Measurements from ENCODE around the gene TXNRD1.
"Not testable (repeated sequence)": the region's sequence is repeated elsewhere in the genome, so short reads cannot be mapped to it uniquely, and the experiment has no call there.

TXNRD1 gene

GRCh38 chr12:104386461-104386860, 170.9 kb downstream of the TXNRD1 start:
- no peak overlapping the region for H3K4me3 ChIP-seq (replicated peaks; ENCODE audit: insufficient read depth, low read length)
- no peak for DNase-seq (ENCODE audit: low read depth in 1 of 2, low spot score in 1 of 2)
- H3K27ac ChIP-seq (replicated peaks): no peak overlapping the region
- H3K27me3 ChIP-seq (ENCODE audit: insufficient read depth, poor library complexity, severe bottlenecking): no peaks in the 10 kb centered on the region
- TF ChIP-seq POLR2AphosphoS5 (IDR thresholded peaks at IDR 0.05; ENCODE audit: low read depth) (no peak), CTCF (IDR thresholded peaks at IDR 0.05; ENCODE audit: insufficient read depth, low read length) (no peak), GABPA (IDR thresholded peaks at IDR 0.05; ENCODE audit: low read depth) (no peak), SPI1 (IDR thresholded peaks at IDR 0.05; ENCODE audit: borderline replicate concordance, low read depth) (no peak), REST (IDR thresholded peaks at IDR 0.05; ENCODE audit: insufficient replicate concordance, low read depth) (no peak)

GRCh38 chr12:104387190-104387589, 171.6 kb downstream of the TXNRD1 start:
- Histone ChIP-seq H3K27me3 (ENCODE audit: insufficient read depth, poor library complexity, severe bottlenecking) (no peaks in the 10 kb centered on the region), H3K27ac (replicated peaks) (no peak overlapping the region), H3K4me3 (replicated peaks; ENCODE audit: insufficient read depth, low read length) (no peak overlapping the region)
- DNase-seq (ENCODE audit: low read depth in 1 of 2, low spot score in 1 of 2): no peak
- TF ChIP-seq POLR2AphosphoS5 (IDR thresholded peaks at IDR 0.05; ENCODE audit: low read depth) (no peak), REST (IDR thresholded peaks at IDR 0.05; ENCODE audit: insufficient replicate concordance, low read depth) (no peak), GABPA (IDR thresholded peaks at IDR 0.05; ENCODE audit: low read depth) (no peak), SPI1 (IDR thresholded peaks at IDR 0.05; ENCODE audit: borderline replicate concordance, low read depth) (no peak), CTCF (IDR thresholded peaks at IDR 0.05; ENCODE audit: insufficient read depth, low read length) (no peak)

GRCh38 chr12:104394086-104394485, 178.5 kb downstream of the TXNRD1 start:
- H3K27ac ChIP-seq (replicated peaks); H3K27me3 ChIP-seq (ENCODE audit: insufficient read depth, poor library complexity, severe bottlenecking); DNase-seq (ENCODE audit: low read depth in 1 of 2, low spot score in 1 of 2); H3K4me3 ChIP-seq (replicated peaks; ENCODE audit: insufficient read depth, low read length): not testable (repeated sequence)

Data from HL-60 (cell line).